ENCODE results near the gene ZBTB33.

The ZBTB33 gene

DNA sequence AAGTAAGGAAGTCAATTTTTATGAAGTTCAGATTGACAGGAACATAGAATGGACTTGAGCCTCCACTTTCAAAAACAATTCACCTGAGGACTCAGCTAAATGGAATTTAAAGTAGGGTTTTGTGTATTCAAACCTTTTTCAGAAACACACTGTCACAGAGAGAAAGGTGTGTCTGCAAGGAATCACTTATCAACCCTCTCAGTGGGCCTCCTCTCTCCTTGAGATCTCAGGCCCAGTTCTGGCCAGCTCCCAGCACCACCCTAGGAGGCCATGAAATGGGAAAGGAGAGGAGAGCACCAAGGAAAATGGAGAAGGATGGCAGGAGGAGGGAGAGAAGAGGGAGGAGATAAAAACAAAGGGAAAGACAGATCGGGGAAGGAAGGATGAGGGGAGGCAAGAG lies 32.1 kb downstream of the ZBTB33 start:
- TF ChIP-seq, protein P1, sequence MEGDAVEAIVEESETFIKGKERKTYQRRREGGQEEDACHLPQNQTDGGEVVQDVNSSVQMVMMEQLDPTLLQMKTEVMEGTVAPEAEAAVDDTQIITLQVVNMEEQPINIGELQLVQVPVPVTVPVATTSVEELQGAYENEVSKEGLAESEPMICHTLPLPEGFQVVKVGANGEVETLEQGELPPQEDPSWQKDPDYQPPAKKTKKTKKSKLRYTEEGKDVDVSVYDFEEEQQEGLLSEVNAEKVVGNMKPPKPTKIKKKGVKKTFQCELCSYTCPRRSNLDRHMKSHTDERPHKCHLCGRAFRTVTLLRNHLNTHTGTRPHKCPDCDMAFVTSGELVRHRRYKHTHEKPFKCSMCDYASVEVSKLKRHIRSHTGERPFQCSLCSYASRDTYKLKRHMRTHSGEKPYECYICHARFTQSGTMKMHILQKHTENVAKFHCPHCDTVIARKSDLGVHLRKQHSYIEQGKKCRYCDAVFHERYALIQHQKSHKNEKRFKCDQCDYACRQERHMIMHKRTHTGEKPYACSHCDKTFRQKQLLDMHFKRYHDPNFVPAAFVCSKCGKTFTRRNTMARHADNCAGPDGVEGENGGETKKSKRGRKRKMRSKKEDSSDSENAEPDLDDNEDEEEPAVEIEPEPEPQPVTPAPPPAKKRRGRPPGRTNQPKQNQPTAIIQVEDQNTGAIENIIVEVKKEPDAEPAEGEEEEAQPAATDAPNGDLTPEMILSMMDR (conservative IDR thresholded peaks at IDR 0.05), result no peak
- TF ChIP-seq ZFX (IDR thresholded peaks at IDR 0.05), result no peak
- no peak overlapping the region for H3K27ac ChIP-seq

DNA sequence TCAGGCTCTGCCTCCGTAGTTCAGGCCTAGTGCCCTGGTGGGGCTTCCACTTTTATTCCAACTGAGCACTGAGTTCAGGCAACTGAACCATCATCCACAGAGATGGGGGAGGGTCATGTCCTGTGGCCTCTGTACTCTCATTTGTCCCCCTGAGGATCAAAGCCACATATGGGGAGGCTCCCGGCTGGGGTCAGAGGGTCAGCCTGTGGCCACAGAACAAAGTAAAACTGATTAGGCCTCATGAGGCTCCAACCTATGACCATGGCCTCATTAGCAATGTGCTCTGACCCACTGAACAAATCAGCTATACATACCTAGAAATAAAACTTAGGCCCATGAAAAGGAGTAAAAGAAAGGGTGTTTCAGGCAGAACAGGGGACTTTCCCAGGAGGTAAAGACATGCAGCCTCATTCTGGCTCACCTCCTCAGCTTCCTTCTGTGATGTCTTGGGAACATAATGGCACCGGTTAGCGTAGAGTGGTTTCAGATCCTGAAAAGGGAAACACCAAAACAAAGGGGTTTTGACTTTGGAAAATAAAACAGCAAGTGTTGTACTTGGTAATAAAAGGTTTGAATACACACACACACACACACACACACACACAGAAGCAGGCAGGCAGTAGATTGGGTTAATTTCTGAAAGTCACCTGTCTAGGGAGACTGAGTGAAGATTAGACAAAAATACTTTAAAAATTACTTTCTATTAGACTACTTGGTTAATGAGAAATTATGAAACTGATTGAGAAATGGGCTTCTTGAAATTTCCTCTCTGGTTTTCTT lies 36.3 kb downstream of the ZBTB33 start:
- TF ChIP-seq ZFX (IDR thresholded peaks at IDR 0.05), result no peak
- TF ChIP-seq, protein P1 (conservative IDR thresholded peaks at IDR 0.05), result no peak
- no peak overlapping the region for H3K27ac ChIP-seq

DNA sequence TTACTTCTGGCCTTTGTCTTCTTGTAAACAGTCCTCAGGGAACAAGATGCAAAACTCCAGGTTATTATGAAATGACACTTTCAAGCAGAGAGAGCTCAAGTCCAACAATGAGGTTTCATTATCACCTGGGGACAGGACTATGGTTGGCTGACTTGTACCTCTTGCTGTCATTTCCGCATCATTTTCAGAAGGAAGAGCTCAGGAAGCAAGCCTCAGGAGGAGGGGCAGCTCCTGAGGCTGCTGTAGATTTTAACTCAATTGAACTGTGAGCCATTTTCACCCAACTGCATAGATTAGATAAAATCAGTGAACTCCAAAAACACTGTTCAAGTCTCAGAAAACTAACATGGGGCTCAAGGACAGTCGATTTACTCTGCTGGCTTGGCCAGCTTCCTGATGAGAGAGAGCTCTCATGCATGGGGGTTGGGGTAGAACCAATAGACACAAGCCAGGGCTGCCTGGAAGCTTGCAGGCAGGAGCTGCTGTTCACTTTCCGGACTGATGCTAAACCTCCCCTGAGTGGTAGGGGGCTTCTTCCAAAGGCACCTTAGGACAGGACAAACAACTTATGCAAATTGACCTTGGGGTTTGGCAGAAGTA lies 37.0 kb downstream of the ZBTB33 start:
- TF ChIP-seq, protein P1 (conservative IDR thresholded peaks at IDR 0.05), result no peak
- TF ChIP-seq ZFX (IDR thresholded peaks at IDR 0.05), result no peak
- H3K27ac ChIP-seq, result no peak overlapping the region

DNA sequence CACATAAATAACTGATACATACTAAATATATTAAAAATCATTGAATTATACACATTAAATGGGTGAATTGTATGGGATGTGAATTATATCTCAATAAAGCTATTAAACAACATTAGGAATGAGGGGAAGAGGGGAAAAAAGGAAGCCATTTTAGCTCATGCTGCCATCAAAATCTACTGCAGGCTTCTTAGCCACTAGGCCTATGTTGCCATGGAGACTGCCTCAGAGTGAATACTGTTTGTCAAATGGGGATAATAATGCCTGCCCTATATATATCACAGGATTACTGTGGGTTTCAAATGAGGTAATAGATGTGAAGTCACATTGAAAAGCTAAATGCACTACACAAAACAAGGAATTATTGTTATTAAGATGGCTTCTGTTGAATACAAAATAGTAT lies 39.5 kb downstream of the ZBTB33 start:
- TF ChIP-seq, protein P1 (conservative IDR thresholded peaks at IDR 0.05), result no peak
- TF ChIP-seq ZFX (IDR thresholded peaks at IDR 0.05), result no peak

DNA sequence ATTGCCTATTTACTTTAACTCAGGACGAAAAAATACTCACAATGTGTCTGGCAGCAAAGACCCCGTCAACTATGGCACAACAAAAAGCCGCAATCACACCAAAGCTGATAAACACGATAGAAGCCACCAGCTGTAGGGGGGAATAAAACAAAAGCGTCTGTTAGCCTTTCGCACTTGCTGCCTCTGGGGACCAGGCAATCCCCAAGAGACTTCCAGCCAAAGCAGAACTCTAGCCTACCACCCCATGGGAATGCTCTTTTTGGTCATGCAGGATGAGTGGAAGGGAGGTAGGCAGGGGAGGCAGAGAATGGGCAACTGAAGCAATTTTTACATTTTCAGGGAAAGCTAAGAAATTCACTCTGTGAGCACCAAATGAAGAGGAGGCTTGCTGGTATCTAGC lies 40.6 kb downstream of the ZBTB33 start:
- H3K27ac ChIP-seq, result no peak overlapping the region

More for the DNA sequence above, 39.5 kb downstream of the ZBTB33 start:
- H3K27ac ChIP-seq, result no peak overlapping the region

DNA sequence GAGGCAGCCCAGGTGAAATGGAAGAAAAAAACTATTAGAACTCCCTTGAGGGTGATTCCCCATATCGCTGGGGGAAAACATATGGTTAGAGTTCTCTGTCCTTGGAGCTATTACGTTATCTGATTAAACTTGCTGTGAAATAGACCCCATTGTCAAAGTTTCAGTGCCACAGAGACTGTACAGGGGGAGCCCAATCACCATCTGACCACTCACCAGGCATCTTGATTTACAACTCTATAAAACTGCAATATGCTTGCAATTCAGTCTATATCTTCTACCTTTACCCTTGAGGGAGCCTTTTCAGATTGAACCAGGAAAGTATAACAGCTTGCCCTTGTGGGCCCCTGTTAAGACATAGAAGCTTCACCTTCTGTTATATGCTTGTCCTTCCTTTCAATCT lies 42.4 kb downstream of the ZBTB33 start:
- H3K27ac ChIP-seq, result no peak overlapping the region
- no peak for TF ChIP-seq ZFX (IDR thresholded peaks at IDR 0.05)
- TF ChIP-seq, protein P1 (conservative IDR thresholded peaks at IDR 0.05), result no peak

More for the DNA sequence above, 40.6 kb downstream of the ZBTB33 start:
- TF ChIP-seq ZFX (IDR thresholded peaks at IDR 0.05), result no peak
- TF ChIP-seq, protein P1 (conservative IDR thresholded peaks at IDR 0.05), result no peak

DNA sequence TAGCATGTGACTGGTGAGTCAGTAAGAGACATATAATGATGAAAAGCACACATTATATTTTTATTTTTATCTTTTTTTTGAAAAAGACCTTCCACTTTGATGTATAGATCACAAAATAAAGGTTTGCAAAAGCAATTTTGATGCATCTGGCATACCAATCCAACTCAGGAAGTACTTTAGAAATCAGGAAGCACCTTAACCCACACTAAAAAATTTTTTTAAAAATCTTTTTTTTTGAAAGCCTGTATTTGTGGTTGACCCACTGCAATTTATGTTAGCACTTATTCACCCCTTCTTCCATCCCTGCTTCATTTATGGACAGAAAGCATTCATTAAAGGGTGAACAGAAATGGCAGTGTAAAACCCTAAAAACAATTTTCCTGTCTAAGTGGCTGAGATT lies 44.0 kb downstream of the ZBTB33 start:
- H3K27ac ChIP-seq, result no peak overlapping the region
- no peak for TF ChIP-seq ZFX (IDR thresholded peaks at IDR 0.05)
- TF ChIP-seq, protein P1 (conservative IDR thresholded peaks at IDR 0.05), result no peak

All from C4-2B (cell line).